Nephron (organoid): ENCODE measurements around the gene ALMS1.
"Not testable (repeated sequence)": the region's sequence is repeated elsewhere in the genome, so short reads cannot be mapped to it uniquely, and the experiment has no call there.

Source experiments
- H3K27ac Mint-ChIP-seq, 3 experiments: 2 replicates each; pipeline ENCODE4 v1.8.0; 2020; ENCODE audit warnings: mixed read lengths in 3 of 3, mild to moderate bottlenecking in 2 of 3, moderate library complexity in 1 of 3
- H3K27me3 Mint-ChIP-seq: 2 replicates; pipeline ENCODE4 v1.8.0; 2021; ENCODE audit warnings: low read depth, mild to moderate bottlenecking, moderate library complexity, mixed read lengths
- H3K36me3 Mint-ChIP-seq: 2 replicates; pipeline ENCODE4 v1.8.0; 2020; ENCODE audit warnings: low read depth, mixed read lengths
- H3K4me1 Mint-ChIP-seq: 2 replicates; pipeline ENCODE4 v1.8.0; 2020; ENCODE audit warnings: mixed read lengths
- H3K4me3 Mint-ChIP-seq, 3 experiments: 2 replicates each; pipeline ENCODE4 v1.8.0; 2020; ENCODE audit warnings: mild to moderate bottlenecking in 3 of 3, mixed read lengths in 3 of 3, moderate library complexity in 2 of 3
- H3K9me3 Mint-ChIP-seq: 2 replicates; pipeline ENCODE4 v1.8.0; 2020; ENCODE audit warnings: mixed read lengths
- TF ChIP-seq, protein P1 (sequence below), 3 experiments: fragments of 200-600 bp; sonication (generic); IDR thresholded peaks; one replicate each; pipeline ENCODE4 v1.5.0; 2021; ENCODE audit warnings: antibody characterized with exemption in 3 of 3; ENCODE audit not compliant: unreplicated experiment in 3 of 3

ALMS1 gene

DNA sequence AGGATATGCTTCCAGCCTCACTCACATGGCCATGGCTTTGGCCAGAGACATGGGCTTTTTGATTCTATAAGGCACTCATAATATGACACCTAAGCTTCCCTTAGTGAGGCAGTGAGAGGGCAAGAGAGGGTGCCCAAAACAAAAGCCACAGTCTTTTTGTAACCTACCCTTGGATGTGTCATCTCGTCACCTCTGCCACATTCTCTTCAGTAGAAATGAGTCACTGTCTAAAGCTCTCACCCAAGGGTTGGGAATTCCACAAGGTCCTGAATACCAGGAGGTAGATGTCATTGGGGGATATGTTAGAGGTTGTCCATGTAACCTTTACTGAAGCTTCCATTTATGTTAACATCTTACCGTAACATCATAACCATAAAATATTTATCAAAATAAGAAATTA is 108.4 kb downstream of the ALMS1 start:
- Mint-ChIP-seq H3K36me3 (peaks cover 48% of the 10 kb centered on the region), H3K4me3 (no peak overlapping the region), H3K27ac (no peak overlapping the region), H3K9me3 (no peaks in the 10 kb centered on the region), H3K4me1 (no peaks in the 10 kb centered on the region), H3K27me3 (no peaks in the 10 kb centered on the region)
- TF ChIP-seq, protein P1, sequence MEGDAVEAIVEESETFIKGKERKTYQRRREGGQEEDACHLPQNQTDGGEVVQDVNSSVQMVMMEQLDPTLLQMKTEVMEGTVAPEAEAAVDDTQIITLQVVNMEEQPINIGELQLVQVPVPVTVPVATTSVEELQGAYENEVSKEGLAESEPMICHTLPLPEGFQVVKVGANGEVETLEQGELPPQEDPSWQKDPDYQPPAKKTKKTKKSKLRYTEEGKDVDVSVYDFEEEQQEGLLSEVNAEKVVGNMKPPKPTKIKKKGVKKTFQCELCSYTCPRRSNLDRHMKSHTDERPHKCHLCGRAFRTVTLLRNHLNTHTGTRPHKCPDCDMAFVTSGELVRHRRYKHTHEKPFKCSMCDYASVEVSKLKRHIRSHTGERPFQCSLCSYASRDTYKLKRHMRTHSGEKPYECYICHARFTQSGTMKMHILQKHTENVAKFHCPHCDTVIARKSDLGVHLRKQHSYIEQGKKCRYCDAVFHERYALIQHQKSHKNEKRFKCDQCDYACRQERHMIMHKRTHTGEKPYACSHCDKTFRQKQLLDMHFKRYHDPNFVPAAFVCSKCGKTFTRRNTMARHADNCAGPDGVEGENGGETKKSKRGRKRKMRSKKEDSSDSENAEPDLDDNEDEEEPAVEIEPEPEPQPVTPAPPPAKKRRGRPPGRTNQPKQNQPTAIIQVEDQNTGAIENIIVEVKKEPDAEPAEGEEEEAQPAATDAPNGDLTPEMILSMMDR (IDR thresholded peaks at IDR 0.05; ENCODE audit: unreplicated experiment in 3 of 3): no peak

DNA sequence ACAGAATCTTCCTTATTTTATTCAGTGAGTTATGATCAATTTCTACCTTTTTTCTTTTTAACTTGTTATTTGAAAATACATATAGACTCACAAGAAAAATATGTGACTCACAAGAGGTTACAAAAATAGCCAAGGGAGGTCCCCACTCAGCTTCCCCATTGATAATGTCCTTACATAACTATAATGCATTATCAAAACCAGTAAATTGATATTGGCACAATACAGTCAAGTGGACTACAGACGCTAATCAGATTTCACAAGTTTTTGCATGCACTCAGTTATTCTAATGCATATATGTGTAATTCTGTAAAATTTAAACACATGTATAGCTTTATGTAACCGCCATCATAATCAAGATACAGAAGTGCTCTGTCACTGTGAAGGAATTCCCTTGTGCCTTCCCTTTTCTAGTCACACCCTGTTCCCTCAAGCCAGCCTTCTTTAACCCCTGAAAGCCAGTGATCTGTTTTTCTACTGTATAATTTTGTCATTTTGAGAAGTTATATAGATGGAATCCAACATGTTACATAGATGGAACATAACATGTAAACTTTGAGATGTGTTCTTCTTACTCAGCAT is 118.4 kb downstream of the ALMS1 start:
- Mint-ChIP-seq H3K4me3 (no peak overlapping the region), H3K27me3 (no peaks in the 10 kb centered on the region), H3K36me3 (peaks cover 64% of the 10 kb centered on the region), H3K4me1 (no peaks in the 10 kb centered on the region), H3K9me3 (peaks cover 42% of the 10 kb centered on the region), H3K27ac (no peak overlapping the region)
- TF ChIP-seq, protein P1 (IDR thresholded peaks at IDR 0.05; ENCODE audit: unreplicated experiment in 3 of 3): no peak

DNA sequence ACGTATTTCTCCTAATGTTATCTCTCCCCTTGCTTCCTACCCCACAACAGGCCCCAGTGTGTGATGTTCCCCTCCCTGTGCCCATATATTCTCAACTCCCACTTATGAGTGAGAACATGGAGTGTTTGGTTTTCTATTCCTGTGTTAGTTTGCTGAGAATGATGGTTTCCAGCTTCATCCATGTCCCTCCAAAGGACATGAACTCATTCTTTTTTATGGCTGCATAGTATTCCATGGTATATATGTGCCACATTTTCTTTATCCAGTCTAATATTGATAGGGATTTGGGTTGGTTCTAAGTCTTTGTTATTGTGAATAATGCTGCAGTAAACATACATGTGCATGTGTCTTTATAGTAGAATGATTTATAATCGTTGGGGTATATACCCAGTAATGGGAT is 119.2 kb downstream of the ALMS1 start:
- not testable (repeated sequence) for H3K27me3 Mint-ChIP-seq, H3K4me1 Mint-ChIP-seq, H3K4me3 Mint-ChIP-seq, H3K27ac Mint-ChIP-seq
- Mint-ChIP-seq H3K36me3 (peaks cover 64% of the 10 kb centered on the region), H3K9me3 (peaks cover 46% of the 10 kb centered on the region)

DNA sequence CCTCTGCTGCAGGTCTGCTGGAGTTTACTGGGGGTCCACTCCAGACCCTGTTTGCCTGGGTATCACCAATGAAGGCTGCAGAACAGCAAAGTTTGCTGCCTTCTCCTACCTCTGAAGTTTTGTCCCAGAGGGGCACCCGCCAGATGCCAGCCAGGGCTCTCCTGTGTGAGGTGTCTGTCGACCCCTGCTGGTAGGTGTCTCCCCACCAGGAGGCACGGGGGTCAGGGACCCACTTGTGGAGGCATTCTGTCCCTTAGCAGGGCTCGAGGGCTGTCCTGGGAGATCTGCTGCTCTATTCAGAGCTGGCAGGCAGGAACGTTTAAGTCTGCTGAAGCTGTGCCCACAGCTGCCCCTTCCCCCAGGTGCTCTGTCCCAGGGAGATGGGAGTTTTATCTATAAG is 124.8 kb downstream of the ALMS1 start:
- peaks cover 75% of the 10 kb centered on the region for H3K9me3 Mint-ChIP-seq
- H3K27me3 Mint-ChIP-seq, H3K4me1 Mint-ChIP-seq, H3K4me3 Mint-ChIP-seq, H3K27ac Mint-ChIP-seq: not testable (repeated sequence)
- H3K36me3 Mint-ChIP-seq: peaks cover 85% of the 10 kb centered on the region

DNA sequence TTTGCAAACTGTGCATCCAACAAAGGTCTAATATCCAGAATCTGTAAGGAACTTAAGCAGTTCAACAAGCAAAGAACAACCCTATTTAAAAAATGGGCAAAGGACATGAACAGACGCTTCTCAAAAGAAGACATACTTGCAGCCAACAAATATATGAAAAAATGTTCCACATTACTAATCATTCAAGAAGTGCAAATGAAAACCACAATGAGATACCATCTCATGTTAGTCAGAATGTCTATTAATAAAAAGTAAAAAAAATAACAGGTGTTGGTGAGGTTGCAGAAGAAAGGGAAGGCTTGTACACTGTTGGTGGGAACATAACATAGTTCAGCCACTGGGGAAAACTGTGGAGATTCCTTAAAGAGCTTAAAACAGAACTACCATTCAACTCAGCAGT is 130.4 kb downstream of the ALMS1 start:
- Mint-ChIP-seq H3K4me1 (no peaks in the 10 kb centered on the region), H3K27me3 (no peaks in the 10 kb centered on the region), H3K36me3 (peaks cover 74% of the 10 kb centered on the region), H3K9me3 (peaks cover 45% of the 10 kb centered on the region), H3K4me3 (no peak overlapping the region), H3K27ac (no peak overlapping the region)
- TF ChIP-seq, protein P1 (IDR thresholded peaks at IDR 0.05; ENCODE audit: unreplicated experiment in 3 of 3): no peak

DNA sequence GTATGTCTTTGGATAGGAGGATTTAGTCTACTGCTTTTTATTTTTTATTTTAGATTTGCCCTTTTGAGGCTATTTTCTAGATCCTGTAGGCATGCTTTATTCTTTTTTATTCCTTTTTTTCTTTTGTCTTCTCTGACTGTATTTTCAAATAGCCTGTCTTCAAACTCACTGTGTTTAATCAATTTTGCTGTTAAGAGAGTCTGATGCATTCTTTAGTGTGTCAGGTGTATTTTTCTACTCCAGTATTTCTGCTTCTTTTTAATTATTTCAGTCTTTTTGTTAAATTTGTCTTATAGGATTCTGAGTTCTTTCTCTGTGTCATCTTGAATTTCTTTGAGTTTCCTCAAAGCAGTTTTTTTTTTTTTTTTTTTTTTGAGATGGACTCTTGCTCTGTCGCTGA is 143.1 kb downstream of the ALMS1 start:
- H3K27me3 Mint-ChIP-seq: no peaks in the 10 kb centered on the region

DNA sequence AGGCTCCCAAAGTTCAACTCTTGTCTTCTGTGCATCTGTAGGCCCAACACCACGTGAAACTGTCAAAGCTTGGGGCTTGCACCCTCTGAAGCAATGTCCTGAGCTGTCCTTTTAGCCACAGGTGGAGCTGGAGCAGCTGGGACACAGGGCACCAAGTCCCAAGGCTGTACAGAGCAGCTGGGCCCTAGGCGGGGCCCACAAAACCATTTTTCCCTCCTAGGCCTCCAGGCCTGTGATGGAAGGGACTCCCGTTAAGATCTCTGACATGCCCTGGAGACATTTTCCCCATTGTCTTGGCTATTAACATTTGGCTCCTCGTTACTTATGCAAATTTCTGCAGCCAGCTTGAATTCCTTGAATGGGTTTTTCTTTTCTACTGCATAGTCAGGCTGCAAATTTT is 145.1 kb downstream of the ALMS1 start:
- not testable (repeated sequence) for H3K4me1 Mint-ChIP-seq, H3K27me3 Mint-ChIP-seq, H3K4me3 Mint-ChIP-seq, H3K27ac Mint-ChIP-seq
- H3K9me3 Mint-ChIP-seq: peaks cover 49% of the 10 kb centered on the region
- peaks cover 97% of the 10 kb centered on the region for H3K36me3 Mint-ChIP-seq

More for the DNA sequence above, 143.1 kb downstream of the ALMS1 start:
- H3K9me3 Mint-ChIP-seq: peaks cover 61% of the 10 kb centered on the region
- TF ChIP-seq, protein P1 (IDR thresholded peaks at IDR 0.05; ENCODE audit: unreplicated experiment in 3 of 3): no peak
- H3K4me3 Mint-ChIP-seq: no peak overlapping the region
- no peak overlapping the region for H3K27ac Mint-ChIP-seq
- no peaks in the 10 kb centered on the region for H3K4me1 Mint-ChIP-seq
- H3K36me3 Mint-ChIP-seq: peaks cover 93% of the 10 kb centered on the region
